ENCODE data around the gene PBXIP1.
"Not testable (repeated sequence)": the region's sequence is repeated elsewhere in the genome, so short reads cannot be mapped to it uniquely, and the experiment has no call there.

PBXIP1 gene

DNA sequence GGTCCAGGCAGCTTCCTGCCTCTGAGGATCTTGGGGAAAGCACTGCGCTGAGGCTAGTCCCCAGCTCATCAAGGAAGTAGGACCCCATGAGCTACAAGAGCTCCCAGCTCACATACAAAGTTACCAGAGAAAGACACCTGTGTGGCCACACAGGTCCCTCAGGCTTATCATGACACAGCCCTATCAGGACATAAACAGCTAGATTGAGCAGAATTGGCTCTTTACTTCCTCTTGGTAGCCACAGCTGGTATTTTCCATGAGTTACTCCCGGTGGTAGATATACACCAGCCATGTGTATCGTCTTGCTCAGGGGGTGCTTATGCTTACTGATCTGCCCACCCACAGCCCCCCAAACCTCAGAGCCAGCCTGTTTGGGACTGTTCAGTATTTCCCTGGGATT, 38.7 kb upstream of the PBXIP1 start:
- DNase-seq: no peak

DNA sequence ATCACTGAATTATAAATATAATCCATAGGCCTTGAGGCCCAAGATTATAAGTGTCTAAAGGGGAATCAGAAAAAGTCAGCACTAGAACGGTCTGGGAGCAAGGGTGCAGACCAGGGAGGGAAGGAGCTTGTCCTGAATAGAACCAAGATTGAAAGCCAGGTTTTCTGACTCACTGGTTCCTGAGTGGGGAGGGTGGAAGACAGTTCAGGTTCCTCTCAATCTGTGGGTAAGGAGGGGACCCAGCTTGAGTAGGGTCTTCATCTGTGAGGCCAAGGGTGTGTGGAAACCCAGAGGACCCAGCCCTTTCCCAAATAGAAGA, 38.3 kb upstream of the PBXIP1 start:
- no peak for DNase-seq

GRCh38 chr1:154993572-154994268, 37.8 kb upstream of the PBXIP1 start, which contains the start of gene LENEP:
Gene LENEP, plus strand, starts transcription at chr1:154993586. Its CDS starts 22 bp downstream, at chr1:154993608.
- DNase-seq: no peak

- peak; percentile 41 for DNase-seq
Measured at GRCh38 chr1:154992721-154993571, 37.0 kb upstream of the PBXIP1 start.

DNA sequence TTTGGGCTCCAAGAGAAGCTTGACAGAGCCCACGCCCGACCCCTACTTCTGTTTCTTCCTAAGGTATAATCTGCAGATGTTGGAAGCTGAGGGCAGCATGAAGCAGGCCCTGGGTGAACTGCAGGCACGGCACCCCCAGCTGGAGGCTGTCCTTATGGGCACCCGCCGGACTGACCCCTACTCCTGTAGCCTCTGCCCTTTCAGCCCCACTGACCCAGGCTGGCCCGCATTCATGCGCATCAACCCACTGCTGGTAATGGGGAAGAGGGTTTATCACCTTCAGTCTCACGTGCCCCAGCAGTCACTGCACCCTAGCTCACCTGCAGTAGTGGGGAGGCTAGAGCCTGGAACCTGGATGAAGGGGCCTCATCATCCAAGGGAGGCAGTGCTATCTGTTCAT, 34.4 kb upstream of the PBXIP1 start:
- no peak for DNase-seq

GRCh38 chr1:154989195-154989860, 33.4 kb upstream of the PBXIP1 start:
- no peak for DNase-seq

DNA sequence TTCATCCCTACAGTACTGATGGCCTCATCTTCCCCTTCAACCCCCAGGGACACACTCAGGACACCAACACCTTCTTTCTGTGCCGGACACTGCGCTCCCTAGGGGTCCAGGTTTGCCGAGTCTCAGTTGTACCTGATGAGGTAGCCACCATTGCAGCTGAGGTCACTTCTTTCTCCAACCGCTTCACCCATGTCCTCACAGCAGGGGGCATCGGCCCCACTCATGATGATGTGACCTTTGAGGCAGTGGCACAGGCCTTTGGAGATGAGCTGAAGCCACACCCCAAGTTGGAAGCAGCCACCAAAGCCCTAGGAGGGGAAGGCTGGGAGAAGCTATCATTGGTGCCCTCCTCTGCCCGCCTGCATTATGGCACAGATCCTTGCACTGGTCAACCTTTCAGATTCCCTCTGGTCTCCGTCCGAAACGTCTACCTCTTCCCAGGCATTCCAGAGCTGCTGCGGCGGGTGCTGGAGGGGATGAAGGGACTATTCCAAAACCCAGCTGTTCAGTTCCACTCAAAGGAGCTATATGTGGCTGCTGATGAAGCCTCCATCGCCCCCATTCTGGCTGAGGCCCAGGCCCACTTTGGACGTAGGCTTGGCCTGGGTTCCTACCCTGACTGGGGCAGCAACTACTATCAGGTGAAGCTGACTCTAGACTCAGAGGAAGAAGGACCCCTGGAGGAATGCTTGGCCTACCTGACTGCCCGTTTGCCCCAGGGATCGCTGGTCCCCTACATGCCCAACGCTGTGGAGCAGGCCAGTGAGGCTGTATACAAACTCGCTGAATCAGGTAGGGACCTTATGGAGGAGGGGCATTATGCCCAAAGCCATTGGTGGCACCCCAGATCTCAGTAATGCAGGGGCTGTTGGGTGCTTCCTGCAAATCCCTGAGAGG, 32.4 kb upstream of the PBXIP1 start:
- no peak for DNase-seq

DNA sequence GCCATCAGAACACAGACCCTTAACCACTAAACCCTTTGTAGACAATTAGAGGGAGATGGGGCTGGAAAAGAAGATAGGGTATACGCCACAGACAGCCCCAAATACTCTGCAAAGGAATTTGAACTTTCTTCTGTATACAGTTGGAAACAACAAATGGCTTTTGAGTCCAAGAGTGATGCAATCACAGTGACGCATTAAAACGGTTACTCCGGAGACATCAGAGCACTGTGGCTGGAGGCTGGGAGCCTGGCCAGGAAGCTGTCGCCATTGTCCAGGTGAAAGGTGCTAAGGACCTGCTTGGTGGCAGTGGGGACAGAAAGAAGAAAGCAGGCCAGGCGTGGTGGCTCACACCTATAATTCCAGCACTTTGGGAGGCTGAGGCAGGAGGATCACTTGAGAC, 31.4 kb upstream of the PBXIP1 start:
- no peak for DNase-seq

DNA sequence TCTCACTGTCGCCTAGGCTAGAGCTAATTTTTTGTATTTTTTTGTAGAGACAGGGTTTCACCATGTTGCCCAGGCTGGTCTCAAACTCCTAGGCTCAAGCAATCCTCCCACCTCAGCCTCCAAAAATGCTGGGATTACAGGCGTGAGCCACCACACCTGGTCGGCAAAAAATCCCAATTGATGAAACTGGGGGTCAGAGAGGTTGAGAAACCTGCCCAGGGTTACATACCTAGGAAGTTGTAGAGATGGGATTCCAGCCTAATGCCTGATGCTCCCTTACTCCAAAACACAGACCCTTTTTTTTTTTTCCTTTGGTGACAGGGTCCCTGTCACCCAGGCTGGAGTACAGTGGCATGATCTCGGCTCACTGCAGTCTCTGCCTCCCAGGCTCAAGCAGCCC, 30.8 kb upstream of the PBXIP1 start:
- not testable (repeated sequence) for DNase-seq

DNA sequence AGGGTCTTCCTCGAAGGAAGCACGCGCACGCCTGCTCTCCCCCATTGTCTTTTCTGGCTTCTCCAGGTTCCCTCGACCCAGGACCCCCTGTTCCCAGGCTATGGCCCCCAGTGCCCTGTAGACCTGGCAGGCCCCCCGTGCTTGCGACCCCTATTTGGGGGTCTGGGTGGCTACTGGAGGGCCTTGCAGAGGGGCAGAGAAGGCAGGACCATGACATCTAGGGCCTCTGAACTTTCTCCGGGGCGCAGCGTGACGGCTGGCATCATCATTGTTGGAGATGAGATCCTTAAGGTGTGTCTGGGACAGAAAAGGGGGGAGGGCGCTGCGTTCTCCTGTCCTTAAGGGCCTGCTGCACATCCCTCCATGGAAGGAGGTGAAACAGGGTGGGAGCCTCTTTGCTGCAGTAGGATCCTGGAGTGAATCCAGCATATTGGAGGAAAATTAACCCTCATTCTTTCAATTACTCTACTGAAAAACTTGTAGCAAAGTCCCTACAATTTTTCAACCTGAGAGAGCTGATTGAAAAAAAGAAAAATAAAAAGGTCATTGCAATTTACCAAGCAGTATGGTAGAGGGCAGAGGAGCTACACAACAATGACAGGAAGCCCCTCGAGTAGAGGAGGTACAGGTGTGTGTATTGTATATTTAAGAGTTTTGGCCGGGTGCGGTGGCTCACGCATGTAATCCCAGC, 28.0 kb upstream of the PBXIP1 start:
- no peak for DNase-seq

- peak; percentile 100 for DNase-seq
Measured at GRCh38 chr1:154982897-154983648, 27.2 kb upstream of the PBXIP1 start, which contains the start of gene FLAD1. Gene FLAD1, plus strand, starts transcription at chr1:154983344. Its CDS starts 351 bp downstream, at chr1:154983695.

DNA sequence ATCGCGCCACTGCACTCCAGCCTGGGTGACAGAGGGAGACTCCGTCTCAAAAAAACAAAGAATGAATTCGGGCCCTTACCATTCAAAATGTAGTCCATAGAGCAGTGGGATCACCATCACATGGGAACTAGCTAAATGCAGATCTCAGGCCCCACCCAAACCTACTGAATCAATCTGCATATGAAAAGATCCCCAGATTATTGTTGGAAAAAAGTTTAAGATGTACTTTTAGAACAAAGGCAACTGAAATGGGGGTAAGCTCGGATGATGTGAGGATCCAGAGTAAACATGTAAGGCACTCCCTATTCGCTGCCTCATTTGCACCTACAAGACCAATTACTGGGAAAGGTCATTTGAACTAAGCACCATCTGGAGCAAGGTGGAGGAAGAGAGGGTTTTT, 26.4 kb upstream of the PBXIP1 start:
- DNase-seq: no peak

GRCh38 chr1:154978360-154978759, 22.5 kb upstream of the PBXIP1 start:
- DNase-seq: no peak

- not testable (repeated sequence) for DNase-seq
Measured at GRCh38 chr1:154977762-154978161, 21.9 kb upstream of the PBXIP1 start.

DNA sequence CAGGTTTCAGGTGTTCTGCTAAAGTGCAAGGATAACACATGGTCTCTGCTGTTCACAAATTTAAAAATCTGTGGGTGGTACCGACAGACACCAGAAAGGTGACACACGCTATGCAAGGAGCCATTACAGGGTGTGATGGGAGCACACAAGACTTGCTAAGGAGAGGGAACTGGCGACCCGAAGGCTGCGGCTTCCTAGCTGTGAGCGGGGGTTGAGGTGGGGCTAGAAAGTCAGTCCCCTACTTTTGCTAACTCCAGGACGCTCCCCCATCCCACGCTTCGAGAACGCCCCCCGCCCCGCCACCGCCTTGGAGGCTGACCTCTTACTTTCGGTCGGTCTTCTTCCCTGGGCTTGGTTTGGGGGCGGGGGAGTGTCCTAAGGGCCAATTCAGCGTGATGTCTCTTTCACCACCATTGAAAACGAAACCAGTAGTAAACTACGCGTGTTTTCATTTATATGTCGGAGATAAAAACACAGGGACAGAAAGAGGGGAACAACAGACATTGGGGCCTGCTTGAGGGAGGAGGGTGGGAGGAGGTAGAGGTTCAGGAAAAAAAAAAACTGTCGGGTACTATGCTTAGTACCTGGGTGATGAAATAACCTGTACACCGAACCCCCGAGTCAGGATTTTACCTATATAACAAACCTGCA, 19.6 kb upstream of the PBXIP1 start:
- DNase-seq: peak; percentile 57

DNA sequence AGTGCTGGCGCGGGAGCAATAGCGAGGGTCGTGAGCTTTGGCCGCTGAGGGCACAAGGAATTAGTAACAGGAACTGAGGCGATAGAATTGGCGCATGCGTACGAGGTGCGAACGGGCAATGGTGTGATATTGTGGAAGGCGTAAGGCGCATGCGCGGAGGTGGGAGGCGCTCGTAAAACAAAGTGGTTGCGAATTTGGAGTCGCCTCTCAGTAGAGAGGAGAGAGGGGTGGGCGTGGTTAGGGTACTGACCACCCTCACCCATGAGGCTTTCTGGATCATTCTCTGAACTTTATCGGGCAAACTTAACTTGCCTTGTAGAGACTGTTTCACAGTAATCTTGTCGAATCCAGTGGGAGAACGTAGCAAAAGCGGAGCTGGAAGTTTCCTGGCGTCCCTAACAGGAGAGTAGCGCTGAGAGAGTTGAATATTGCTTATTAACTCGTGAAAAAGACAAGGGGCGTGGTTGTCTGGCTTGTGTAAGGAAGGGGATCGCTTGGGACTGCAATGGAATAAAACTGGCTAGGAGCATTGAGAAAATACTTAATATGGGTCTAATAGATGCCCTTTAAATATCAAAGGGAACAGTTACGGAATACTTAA, 19.0 kb upstream of the PBXIP1 start:
- peak; percentile 100 for DNase-seq

GRCh38 chr1:154974102-154974807, 18.4 kb upstream of the PBXIP1 start, which contains the start of gene CKS1B:
Gene CKS1B, plus strand, starts transcription at chr1:154974681. Its CDS starts 65 bp downstream, at chr1:154974746.
- peak; percentile 100 for DNase-seq

GRCh38 chr1:154973344-154974101, 17.6 kb upstream of the PBXIP1 start:
- DNase-seq: peak; percentile 99
